Activated naive CD4-positive, alpha-beta T cell (primary cell): ENCODE measurements around the gene GLRX.

Experiments
- DNase-seq, 4 experiments: peaks; one replicate each; lab custom pipeline; 2025; lab: John Stamatoyannopoulos, UW

GLRX gene

GRCh38 chr5:95808686-95809413 is 13.7 kb downstream of the GLRX start:
- peak; percentile 12 to 65 (median 32) for DNase-seq

DNA sequence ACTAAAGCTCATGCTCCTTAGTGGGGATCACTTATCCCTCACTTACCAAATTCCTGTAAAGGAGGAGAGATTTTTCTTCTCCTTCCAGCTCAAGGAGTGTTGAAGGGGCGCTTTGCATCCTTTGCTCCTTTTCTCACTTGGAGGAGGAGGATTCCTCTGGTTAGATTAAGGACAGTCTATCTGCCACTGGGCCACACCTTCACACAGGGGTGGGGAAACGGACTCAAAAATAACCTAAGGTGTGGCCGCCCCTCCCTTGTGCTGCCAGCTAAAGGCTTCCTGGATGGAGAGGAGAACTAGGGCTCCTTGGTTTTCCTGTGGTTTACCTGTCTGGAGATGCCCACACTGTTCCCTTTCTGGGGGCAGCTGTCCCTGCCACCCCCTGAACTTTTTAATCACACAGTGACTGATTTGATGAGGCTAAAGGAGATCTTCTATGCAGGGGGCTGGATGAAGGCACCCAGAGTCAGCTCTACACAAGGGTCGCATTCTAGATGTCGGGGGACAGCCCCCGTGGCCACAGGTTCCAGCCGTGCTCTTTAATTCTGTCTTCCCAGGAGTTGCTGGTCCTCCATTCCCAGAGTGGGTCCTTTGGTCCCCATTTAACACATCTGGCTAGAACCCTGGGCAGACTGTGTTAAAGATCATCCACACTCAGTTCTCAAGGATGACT is 14.4 kb downstream of the GLRX start:
- DNase-seq: no peak

DNA sequence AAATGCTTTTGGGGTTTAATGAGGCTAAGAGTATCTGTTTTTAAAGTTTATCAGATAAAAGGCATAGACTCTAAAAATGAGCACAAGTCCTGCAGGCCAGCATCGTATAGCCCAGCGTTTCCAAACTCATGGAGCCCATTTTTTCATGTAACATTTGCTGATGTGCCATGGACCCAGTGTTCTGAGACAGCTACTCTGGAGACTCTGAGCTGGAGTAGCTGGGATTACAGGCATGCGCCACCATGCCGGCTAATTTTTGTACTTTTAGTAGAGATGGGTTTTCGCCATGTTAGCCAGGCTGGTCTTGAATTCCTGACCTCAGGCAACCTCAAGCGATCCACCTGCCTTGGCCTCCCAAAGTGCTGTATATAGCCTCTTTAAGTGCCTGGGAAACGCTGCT is 15.8 kb downstream of the GLRX start:
- no peak for DNase-seq

DNA sequence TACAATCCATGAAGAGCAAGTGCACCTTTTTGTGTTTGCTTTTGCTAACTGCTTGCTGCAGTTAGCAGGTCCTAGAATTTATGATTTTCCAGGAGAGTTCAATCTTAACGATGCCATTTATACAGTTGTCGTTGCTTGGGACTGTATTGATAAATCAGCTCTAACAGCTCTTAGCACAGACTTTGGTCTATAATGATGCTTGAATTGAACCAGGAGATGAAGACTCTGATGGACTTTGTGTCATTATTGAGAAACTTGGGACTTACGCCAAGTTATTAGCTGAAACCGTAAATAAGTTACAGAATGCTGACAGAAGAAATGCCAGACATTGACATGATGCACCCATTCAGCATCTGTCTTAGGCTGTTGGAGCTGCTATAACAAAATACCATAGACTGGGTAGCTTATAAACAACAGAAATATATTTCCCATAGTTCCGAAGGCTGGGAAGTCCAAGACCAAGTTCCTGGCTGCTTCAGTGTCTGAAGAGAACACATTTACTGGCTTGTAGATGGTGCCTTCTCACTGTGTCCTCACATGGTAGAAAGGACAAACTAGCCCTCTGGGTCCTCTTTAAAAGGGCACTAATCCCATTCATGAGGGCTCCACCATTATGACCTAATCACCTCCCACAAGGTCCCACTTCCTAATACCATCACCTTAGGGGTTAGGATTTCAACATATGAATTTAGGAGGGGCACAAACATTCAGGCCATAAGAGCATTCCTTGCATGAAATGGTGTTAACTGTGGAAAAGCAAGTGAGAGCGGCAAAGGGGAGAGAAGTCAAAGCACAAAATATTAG is 17.6 kb downstream of the GLRX start:
- no peak for DNase-seq

GRCh38 chr5:95803271-95804148 is 19.0 kb downstream of the GLRX start:
- DNase-seq: no peak

- DNase-seq: no peak
These were observed 20.6 kb downstream of the GLRX start for GRCh38 chr5:95801961-95802360.

DNA sequence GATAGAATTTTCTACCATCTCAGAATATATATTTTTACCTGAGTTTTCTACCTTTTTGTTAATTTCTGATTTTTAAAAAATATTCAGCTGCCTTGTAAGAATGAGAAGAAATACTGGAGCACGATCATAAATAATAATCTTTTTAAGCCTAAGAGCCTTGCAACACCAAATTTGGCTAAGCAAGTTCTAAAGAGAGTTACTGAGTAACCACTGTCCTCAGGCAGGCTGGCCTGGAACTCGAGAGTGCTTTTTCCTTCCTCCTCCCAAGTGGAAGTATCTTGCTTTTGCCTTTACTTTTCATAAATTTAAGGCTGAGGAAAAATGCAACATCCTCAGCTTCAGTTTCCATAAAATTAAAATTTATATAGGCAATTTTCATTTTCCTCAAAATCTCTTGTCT is 21.0 kb downstream of the GLRX start:
- no peak for DNase-seq

DNA sequence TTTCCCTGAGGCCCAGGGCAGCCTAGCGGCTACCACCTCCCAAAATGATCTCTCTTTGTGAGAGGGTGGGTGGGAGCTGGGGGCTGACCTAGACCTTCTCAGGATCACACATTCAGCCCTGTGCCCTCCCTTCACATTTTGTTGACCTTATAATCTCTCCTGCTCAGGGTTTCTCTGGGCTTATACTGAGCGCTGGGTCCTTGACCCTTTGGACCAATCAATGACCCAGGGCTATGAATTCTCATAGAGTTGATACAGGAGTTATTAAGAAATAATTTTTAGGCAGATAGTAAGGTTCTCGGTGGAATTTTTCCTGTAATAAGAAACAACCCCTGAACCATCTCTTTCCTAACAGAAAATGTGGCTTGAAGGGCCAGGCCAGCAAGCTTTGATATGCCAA is 22.0 kb downstream of the GLRX start:
- DNase-seq: no peak

DNA sequence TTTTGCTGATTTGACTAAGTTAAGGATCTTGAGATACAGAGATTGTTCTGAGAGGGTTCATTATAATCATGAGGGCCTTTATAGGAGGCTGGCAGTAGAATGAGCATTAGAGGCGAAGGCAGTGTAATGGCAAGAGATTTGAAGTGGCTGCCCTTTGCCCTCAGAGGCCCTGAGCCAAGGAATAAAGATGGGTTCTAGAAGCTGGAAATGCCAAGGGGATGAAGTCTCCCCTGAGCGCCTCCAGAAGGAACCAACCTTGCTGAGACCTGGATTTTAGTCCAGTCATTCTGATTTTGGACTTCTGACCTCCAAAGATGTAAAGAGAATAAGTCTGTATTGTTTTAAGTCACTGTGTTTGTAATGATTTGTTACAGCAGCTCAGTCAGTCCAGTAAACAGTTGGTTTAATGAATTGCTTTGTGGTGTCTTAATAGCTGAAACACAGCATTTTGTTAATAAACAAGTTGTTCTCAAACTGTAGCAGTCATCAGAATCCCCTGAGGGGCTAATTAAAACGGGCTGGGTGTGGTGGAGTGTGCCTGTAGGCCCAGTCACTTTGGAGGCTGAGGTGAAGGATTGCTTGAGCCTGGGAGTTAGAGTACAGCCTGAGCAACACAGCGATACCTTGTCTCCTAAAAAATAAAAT is 23.2 kb downstream of the GLRX start:
- no peak for DNase-seq

- DNase-seq: no peak
These were observed 24.0 kb downstream of the GLRX start for GRCh38 chr5:95798545-95798944.

- DNase-seq: no peak
These were observed 24.5 kb downstream of the GLRX start for GRCh38 chr5:95798048-95798447.

DNA sequence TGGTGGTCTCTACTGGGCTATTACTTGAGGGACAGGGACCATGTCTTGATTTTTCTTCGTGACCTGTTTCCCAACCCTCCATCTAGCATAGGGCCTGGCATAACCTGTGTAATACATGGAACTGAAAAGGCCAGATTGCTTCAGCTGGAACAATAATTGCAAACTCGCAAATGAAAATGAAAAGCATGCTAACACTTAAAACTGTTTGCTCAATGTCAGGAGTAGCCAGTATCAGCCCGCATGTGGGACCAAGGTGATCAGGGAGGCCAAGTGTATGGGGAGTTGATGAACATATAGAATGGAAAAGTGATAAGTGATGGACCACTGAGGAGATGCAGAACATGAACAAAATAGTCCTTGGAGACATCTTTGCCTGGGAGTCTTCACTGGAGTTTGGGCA is 25.2 kb downstream of the GLRX start:
- no peak for DNase-seq

DNA sequence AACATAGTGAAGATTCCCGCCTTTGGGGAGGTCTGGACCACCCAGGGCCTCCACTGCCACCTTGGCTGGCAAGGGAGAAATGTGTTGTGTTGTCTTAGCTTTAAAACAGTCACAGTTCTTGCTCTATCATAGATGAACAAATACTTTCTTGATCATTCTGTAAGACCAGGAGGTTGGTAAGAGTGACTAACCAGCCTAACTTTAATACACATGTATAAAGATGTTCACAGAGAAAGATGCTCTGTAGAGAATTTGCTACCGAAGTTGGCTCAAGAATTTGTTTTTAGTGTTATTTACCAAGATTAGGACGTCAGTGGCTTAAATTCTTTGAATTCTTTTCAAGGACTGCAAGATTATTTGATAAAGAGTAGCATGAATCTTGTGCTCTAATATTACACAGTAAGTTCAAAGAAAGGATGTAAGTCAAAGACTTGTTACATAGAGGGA is 28.4 kb downstream of the GLRX start:
- no peak for DNase-seq

- DNase-seq: no peak
These were observed 30.8 kb downstream of the GLRX start for GRCh38 chr5:95791751-95792150.

- no peak for DNase-seq
These were observed 34.0 kb downstream of the GLRX start for GRCh38 chr5:95788493-95788892.

DNA sequence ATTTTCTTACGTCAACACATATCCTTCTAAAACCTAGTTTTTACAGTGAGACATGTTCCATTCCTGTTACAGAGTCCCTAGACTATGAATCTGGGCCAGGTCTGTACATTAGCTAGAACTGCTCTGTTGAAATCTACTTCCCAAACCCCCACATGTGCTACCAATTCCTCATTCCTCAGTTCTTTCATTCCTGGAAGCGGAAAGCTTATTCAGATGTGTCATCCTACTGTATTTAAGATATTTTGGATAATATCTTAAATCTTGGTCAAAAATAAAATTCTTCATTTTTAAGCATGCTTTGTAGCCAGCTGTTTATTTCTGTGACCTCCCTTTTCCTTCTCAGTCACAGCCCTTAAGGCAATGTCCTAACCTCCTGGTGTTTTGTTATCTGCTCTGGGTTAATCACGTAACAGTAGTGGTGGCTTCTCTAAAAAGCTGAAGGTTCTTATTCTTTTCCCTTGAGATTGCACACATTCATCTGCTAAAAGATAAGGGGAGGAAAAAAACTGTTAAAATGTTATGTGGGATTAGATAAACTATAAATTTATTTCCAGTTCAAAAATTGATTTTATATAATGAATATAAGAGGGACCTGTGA is 35.6 kb downstream of the GLRX start:
- DNase-seq: no peak

DNA sequence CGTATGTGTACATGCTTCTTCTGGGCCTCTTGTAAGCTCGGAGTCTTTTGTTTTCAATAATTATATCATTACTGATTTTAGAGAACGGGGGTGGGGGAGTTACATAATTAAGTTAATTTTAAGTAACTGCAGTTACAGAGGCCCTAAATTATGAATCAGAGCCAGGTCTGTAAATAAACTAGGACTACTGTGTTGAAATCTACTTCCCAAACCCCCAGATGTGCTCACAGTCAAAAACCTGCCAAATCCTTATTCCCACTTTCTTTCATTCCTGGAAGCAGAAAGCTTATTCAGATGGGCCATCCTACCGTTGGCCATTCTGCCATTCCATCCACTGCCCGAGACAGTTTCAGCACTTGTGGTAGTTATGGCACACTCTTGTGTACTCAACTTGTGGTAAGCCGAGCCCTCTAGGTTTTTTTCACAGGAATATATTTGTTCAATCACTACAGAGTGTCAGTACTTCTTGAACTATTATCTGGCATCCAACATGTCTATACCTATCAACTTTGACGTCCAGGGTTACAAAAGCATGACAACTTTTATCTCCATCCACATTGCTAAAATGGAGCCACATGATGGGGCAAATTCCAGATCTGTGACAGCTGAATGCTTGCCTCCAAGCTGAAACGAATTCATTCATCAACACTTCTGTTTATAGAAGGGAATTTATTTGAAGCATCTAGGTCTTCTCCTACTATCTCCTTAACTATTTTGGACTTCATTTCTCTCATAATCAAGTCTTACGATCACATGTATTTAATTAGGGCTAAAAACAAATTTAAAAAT is 37.8 kb downstream of the GLRX start:
- DNase-seq: no peak

DNA sequence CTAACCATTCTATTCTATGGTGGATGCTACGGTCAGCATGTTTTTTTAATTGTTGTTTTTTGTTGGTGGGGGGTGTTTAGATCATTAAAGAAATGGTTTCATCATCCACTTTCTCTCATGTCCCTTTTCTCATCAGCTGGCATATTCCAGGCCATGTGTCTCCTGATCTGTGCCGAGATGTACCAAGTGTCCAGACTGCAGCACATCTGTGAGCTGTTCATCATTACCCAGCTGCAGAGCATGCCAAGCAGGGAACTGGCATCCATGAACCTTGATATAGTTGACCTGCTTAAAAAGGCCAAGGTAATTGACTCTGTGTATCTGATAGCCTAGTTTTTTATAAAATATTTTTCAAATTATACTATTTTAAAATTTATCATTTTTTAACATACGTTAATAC is 38.9 kb downstream of the GLRX start:
- no peak for DNase-seq

GRCh38 chr5:95782181-95782580 is 40.3 kb downstream of the GLRX start:
- DNase-seq: no peak

- peak; percentile 4 to 55 (median 32) for DNase-seq
These were observed 41.4 kb downstream of the GLRX start for GRCh38 chr5:95781101-95781583.
